ENCODE results near the gene RASGEF1C. TPM values are rescaled to one million over a fixed set of nuclear protein-coding genes. Genes with fewer than 3 reads are reported as not detected.

The RASGEF1C gene
- total and polyA plus RNA-seq, 7 donors: 0.35 to 4.2 (median 1.1) TPM; not detected in 2

DNA sequence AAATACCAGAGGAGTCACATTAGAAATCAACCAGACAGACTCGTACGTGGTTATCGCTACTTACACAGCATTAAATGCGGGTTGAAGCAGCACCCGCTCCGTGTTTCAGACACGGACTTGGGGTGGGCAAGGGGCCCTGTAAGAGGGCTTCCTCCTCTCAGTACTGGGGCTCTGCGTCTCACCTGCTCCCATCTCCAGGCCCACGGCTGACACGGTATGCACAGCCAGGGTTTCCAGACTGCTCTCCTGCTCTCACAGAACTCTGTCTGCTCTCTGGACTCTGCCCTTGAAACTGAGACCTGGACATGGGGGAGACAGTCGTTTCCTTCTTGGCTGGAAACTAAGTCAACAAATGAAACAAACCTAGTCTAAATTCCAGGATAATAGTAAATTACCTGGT, 24.7 kb upstream of the RASGEF1C start:
- H3K27ac ChIP-seq: no peak overlapping the region
- H3K4me3 ChIP-seq: no peak overlapping the region
- no peak for DNase-seq
- no peaks in the 10 kb centered on the region for H3K27me3 ChIP-seq
- TF ChIP-seq POLR2AphosphoS5 (IDR thresholded peaks at IDR 0.05) (no peak), EP300 (IDR thresholded peaks at IDR 0.05) (no peak), POLR2A (IDR thresholded peaks at IDR 0.05) (no peak)
- TF ChIP-seq, protein P1, sequence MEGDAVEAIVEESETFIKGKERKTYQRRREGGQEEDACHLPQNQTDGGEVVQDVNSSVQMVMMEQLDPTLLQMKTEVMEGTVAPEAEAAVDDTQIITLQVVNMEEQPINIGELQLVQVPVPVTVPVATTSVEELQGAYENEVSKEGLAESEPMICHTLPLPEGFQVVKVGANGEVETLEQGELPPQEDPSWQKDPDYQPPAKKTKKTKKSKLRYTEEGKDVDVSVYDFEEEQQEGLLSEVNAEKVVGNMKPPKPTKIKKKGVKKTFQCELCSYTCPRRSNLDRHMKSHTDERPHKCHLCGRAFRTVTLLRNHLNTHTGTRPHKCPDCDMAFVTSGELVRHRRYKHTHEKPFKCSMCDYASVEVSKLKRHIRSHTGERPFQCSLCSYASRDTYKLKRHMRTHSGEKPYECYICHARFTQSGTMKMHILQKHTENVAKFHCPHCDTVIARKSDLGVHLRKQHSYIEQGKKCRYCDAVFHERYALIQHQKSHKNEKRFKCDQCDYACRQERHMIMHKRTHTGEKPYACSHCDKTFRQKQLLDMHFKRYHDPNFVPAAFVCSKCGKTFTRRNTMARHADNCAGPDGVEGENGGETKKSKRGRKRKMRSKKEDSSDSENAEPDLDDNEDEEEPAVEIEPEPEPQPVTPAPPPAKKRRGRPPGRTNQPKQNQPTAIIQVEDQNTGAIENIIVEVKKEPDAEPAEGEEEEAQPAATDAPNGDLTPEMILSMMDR (IDR thresholded peaks at IDR 0.05): no peak
- peaks cover 0 to 68% (median 19%) of the 10 kb centered on the region in 4 donors for H3K36me3 ChIP-seq
- no peaks in the 10 kb centered on the region for H3K4me1 ChIP-seq
- peaks cover 0 to 2% (median 0%) of the 10 kb centered on the region in 4 donors for H3K9me3 ChIP-seq
- intact Hi-C loops (cut with DNase I): no loop called here
- 85 to 89% methylated on average over 11 of the region's 11 CpGs for WGBS, 2 donors

DNA sequence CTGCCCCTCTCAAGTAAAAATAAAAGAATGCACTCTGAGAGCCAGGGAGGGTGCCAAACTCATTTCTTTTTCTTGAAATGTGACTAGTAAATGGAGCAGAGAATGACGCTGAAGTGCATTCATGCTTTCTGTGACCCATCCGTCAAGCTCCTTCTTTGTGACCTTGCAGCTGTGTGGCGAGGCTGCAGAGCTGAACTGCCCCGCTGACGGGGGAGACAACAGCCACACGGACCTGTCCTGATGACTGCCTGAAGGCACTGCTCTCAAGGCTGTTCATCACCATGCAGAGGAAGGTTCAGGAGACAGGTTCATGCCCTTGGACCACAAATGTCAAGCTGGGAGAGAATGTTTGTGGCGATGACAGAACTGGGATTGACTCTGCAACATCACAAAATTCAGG, 21.0 kb upstream of the RASGEF1C start:
- H3K27ac ChIP-seq: no peak overlapping the region
- H3K9me3 ChIP-seq: peaks cover 0 to 6% (median 0%) of the 10 kb centered on the region in 4 donors
- TF ChIP-seq, protein P1 (IDR thresholded peaks at IDR 0.05): no peak
- no peak for TF ChIP-seq POLR2A (IDR thresholded peaks at IDR 0.05)
- TF ChIP-seq POLR2AphosphoS5 (IDR thresholded peaks at IDR 0.05): no peak
- no peak for TF ChIP-seq EP300 (IDR thresholded peaks at IDR 0.05)
- H3K27me3 ChIP-seq: no peaks in the 10 kb centered on the region
- intact Hi-C loops (cut with DNase I): no loop called here
- WGBS, 2 donors: 93 to 94% methylated on average over 7 of the region's 7 CpGs
- H3K36me3 ChIP-seq: peaks cover 0 to 41% (median 5%) of the 10 kb centered on the region in 4 donors
- no peak for DNase-seq
- no peaks in the 10 kb centered on the region for H3K4me1 ChIP-seq
- H3K4me3 ChIP-seq: no peak overlapping the region

DNA sequence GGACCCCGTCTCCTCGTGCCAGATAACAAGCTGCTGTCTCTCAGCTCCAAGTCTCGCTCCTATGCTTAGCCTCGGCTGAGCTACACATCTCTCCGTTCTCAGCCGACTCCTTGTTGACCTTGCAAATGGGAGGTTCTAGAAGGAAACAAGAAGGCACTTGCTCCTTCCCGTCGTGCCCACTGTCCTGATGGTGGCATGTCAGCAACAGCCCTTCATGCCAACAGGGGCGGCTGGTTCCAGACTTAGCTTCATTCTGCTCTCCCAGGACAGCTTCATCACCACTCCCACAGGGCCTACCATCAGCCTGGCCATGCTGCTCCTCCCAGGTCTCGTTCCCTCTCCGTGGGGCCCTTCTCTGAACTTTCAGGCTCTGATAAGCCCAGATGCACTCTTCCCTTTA, 13.0 kb upstream of the RASGEF1C start:
- peaks cover 3 to 32% (median 24%) of the 10 kb centered on the region in 4 donors for H3K9me3 ChIP-seq
- TF ChIP-seq, protein P1 (IDR thresholded peaks at IDR 0.05): no peak
- no peak for TF ChIP-seq EP300 (IDR thresholded peaks at IDR 0.05)
- no peak for TF ChIP-seq POLR2AphosphoS5 (IDR thresholded peaks at IDR 0.05)

DNA sequence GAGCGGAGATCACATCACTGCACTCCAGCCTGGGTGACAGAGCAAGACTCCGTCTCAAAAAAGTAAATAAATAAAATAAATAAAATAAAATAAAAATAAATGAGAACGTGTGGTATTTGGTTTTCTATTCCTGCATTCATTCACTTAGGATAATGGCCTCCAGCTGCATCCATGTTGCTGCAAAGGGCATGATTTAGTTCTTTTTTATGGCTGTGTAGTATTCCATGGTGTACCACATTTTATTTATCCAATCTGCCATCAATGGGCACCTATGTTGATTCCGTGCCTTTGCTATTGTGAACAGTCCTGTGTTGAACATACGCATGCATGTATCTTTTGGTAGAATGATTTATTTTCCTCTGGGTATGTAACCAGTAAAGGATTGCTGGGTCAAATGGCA, 8.8 kb upstream of the RASGEF1C start:
- peaks cover 3 to 33% (median 25%) of the 10 kb centered on the region in 4 donors for H3K9me3 ChIP-seq
- 92 to 97% methylated on average over 5 of the region's 5 CpGs for WGBS, 2 donors
- TF ChIP-seq POLR2AphosphoS5 (IDR thresholded peaks at IDR 0.05): no peak
- TF ChIP-seq EP300 (IDR thresholded peaks at IDR 0.05): no peak
- TF ChIP-seq, protein P1 (IDR thresholded peaks at IDR 0.05): no peak
- no peak for TF ChIP-seq POLR2A (IDR thresholded peaks at IDR 0.05)

More for the DNA sequence above, 13.0 kb upstream of the RASGEF1C start:
- H3K27me3 ChIP-seq: no peaks in the 10 kb centered on the region
- H3K36me3 ChIP-seq: peaks cover 0 to 8% (median 0%) of the 10 kb centered on the region in 4 donors
- intact Hi-C loops (cut with DNase I): no loop called here
- no peak overlapping the region for H3K27ac ChIP-seq
- DNase-seq: no peak
- no peak overlapping the region for H3K4me3 ChIP-seq
- 96 to 97% methylated on average over 11 of the region's 11 CpGs for WGBS, 2 donors
- no peaks in the 10 kb centered on the region for H3K4me1 ChIP-seq

DNA sequence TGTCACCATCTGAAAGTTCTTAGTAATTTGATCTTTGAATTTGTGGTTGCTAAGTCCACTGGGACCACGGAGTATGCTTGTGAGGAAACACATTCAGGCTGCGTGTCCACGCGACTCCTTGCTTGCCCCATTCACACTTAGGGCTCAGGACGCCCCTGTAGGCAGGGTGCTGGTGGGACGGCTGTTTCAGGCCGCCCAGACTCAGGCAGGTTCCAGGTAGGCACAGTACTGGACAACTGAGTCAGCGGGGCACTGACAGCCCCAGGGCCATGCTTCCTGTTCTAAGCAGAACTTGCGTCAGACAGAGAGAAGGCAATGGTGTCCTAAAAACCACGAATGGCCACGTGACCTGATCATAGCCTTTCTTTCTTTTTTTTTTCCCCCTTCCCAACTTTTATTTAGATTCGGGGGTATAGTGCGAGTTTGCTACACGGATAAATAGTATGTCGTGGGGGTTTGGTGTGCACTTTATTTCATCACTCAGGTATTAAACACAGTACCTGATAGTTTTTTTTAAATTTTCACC, 7.7 kb upstream of the RASGEF1C start:
- Histone ChIP-seq H3K9me3 (peaks cover 3 to 33% (median 23%) of the 10 kb centered on the region in 4 donors), H3K27me3 (no peaks in the 10 kb centered on the region), H3K4me3 (no peak overlapping the region), H3K4me1 (peaks cover 0 to 11% (median 11%) of the 10 kb centered on the region in 4 donors), H3K27ac (no peak overlapping the region), H3K36me3 (no peaks in the 10 kb centered on the region)
- intact Hi-C loops (cut with DNase I): no loop called here
- TF ChIP-seq POLR2AphosphoS5 (IDR thresholded peaks at IDR 0.05) (no peak), EP300 (IDR thresholded peaks at IDR 0.05) (no peak), POLR2A (IDR thresholded peaks at IDR 0.05) (no peak)
- no peak for DNase-seq
- 91% methylated on average over 15 of the region's 15 CpGs for WGBS, 2 donors

More for the DNA sequence above, 8.8 kb upstream of the RASGEF1C start:
- Histone ChIP-seq H3K36me3 (no peaks in the 10 kb centered on the region), H3K4me3 (no peak overlapping the region), H3K4me1 (peaks cover 0 to 6% (median 5%) of the 10 kb centered on the region in 4 donors), H3K27ac (no peak overlapping the region), H3K27me3 (no peaks in the 10 kb centered on the region)
- DNase-seq: no peak
- intact Hi-C loops (cut with DNase I): no loop called here
